GM04503 (cell line): Measurements from ENCODE around the gene AGAP9.
"Not testable (repeated sequence)": the region's sequence is repeated elsewhere in the genome, so short reads cannot be mapped to it uniquely, and the experiment has no call there.

Experiments
- DNase-seq: peaks from one replicate; pipeline ENCODE4 v3.0.0-alpha.2; 2012; ENCODE audit warnings: low read depth

AGAP9 gene

GRCh38 chr10:47485943-47486342 lies 37.5 kb downstream of the AGAP9 start:
- DNase-seq = peak; percentile 6

- DNase-seq = not testable (repeated sequence)
Observed at GRCh38 chr10:47484786-47485185, 38.7 kb downstream of the AGAP9 start.

GRCh38 chr10:47483923-47484322 lies 39.5 kb downstream of the AGAP9 start, which contains the start of gene ANXA8:
Gene ANXA8 (minus strand): TSS chr10:47484115. CDS start chr10:47483933, 182 bp downstream.
- not testable (repeated sequence) for DNase-seq

GRCh38 chr10:47482367-47482766 lies 41.1 kb downstream of the AGAP9 start:
- not testable (repeated sequence) for DNase-seq

- not testable (repeated sequence) for DNase-seq
Observed at GRCh38 chr10:47481768-47482181, 41.7 kb downstream of the AGAP9 start.

GRCh38 chr10:47481182-47481766 lies 42.2 kb downstream of the AGAP9 start:
- DNase-seq = not testable (repeated sequence)

- not testable (repeated sequence) for DNase-seq
Observed at GRCh38 chr10:47480133-47480532, 43.3 kb downstream of the AGAP9 start.

GRCh38 chr10:47478114-47478513 lies 45.3 kb downstream of the AGAP9 start:
- not testable (repeated sequence) for DNase-seq

GRCh38 chr10:47477078-47477477 lies 46.4 kb downstream of the AGAP9 start:
- DNase-seq = not testable (repeated sequence)

GRCh38 chr10:47475101-47475500 lies 48.3 kb downstream of the AGAP9 start:
- not testable (repeated sequence) for DNase-seq

- DNase-seq = not testable (repeated sequence)
Observed at GRCh38 chr10:47473516-47473915, 49.9 kb downstream of the AGAP9 start.

GRCh38 chr10:47472647-47473046 lies 50.8 kb downstream of the AGAP9 start:
- not testable (repeated sequence) for DNase-seq

GRCh38 chr10:47472072-47472471 lies 51.4 kb downstream of the AGAP9 start:
- DNase-seq = not testable (repeated sequence)

- DNase-seq = not testable (repeated sequence)
Observed at GRCh38 chr10:47468731-47469528, 54.5 kb downstream of the AGAP9 start.

GRCh38 chr10:47467957-47468356 lies 55.5 kb downstream of the AGAP9 start:
- DNase-seq = not testable (repeated sequence)

GRCh38 chr10:47467458-47467857 lies 56.0 kb downstream of the AGAP9 start:
- not testable (repeated sequence) for DNase-seq

- not testable (repeated sequence) for DNase-seq
Observed at GRCh38 chr10:47465216-47465917, 58.1 kb downstream of the AGAP9 start.

GRCh38 chr10:47462577-47463358 lies 60.7 kb downstream of the AGAP9 start:
- DNase-seq = not testable (repeated sequence)

- DNase-seq = peak; percentile 10
Observed at GRCh38 chr10:47461261-47461687, 62.2 kb downstream of the AGAP9 start.

- peak; percentile 51 for DNase-seq
Observed at GRCh38 chr10:47458466-47459154, 64.8 kb downstream of the AGAP9 start.

GRCh38 chr10:47457826-47458225 lies 65.6 kb downstream of the AGAP9 start:
- no peak for DNase-seq
